ENCODE measurements around the gene LGI4. TPM values are rescaled to one million over a fixed set of nuclear protein-coding genes. Genes with fewer than 3 reads are reported as not detected.

The LGI4 gene
- polyA plus RNA-seq, 2 of the 4 experiments (the other 2 are of a cell fraction) = 0.06 to 0.09 TPM

- DNase-seq (ENCODE audit: low read depth in 1 of 2, low spot score in 1 of 2) (no peak), FAIRE-seq (no peak), ATAC-seq (peak; percentile 5 to 17; a peak in 3 of 6 replicates)
- POLR2A ChIA-PET = interaction anchor here (0.8 kb wide), 1 partner anchor 9 kb away, joined by 3 read pairs; no protein-coding TSS in a partner anchor
- TF ChIP-seq JUN (IDR thresholded peaks at IDR 0.05) = no peak
- TF ChIP-seq, protein P1, sequence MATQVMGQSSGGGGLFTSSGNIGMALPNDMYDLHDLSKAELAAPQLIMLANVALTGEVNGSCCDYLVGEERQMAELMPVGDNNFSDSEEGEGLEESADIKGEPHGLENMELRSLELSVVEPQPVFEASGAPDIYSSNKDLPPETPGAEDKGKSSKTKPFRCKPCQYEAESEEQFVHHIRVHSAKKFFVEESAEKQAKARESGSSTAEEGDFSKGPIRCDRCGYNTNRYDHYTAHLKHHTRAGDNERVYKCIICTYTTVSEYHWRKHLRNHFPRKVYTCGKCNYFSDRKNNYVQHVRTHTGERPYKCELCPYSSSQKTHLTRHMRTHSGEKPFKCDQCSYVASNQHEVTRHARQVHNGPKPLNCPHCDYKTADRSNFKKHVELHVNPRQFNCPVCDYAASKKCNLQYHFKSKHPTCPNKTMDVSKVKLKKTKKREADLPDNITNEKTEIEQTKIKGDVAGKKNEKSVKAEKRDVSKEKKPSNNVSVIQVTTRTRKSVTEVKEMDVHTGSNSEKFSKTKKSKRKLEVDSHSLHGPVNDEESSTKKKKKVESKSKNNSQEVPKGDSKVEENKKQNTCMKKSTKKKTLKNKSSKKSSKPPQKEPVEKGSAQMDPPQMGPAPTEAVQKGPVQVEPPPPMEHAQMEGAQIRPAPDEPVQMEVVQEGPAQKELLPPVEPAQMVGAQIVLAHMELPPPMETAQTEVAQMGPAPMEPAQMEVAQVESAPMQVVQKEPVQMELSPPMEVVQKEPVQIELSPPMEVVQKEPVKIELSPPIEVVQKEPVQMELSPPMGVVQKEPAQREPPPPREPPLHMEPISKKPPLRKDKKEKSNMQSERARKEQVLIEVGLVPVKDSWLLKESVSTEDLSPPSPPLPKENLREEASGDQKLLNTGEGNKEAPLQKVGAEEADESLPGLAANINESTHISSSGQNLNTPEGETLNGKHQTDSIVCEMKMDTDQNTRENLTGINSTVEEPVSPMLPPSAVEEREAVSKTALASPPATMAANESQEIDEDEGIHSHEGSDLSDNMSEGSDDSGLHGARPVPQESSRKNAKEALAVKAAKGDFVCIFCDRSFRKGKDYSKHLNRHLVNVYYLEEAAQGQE (IDR thresholded peaks at IDR 0.05) = no peak
- TF ChIP-seq RFX5 (IDR thresholded peaks at IDR 0.05) = no peak
- no peak for TF ChIP-seq CBX2 (IDR thresholded peaks at IDR 0.05; ENCODE audit: borderline replicate concordance, low read depth)
- no peak for TF ChIP-seq EHMT2 (IDR thresholded peaks at IDR 0.05; ENCODE audit: low read depth)
- H3K4me1 ChIP-seq = peaks cover 11% of the 10 kb centered on the region; the same call in 2 of the 3 replicates
- peak within 1 kb of the TSS; percentile 19 to 36; a peak in 3 of 6 replicates for H3K27ac ChIP-seq
- H3K4me3 ChIP-seq = peak within 1 kb of the TSS; percentile 6; the same call in 2 of the 3 replicates
- H3K4me2 ChIP-seq = peak within 1 kb of the TSS; percentile 75
- 45% methylated on average over 13 of the region's 14 CpGs for WGBS (ENCODE audit: missing lambda C conversion rate)
- CTCF ChIA-PET = interaction anchor here (0.6 to 6.9 kb wide), 47 partner anchors 9 to 297 kb away, joined by 3 to 148 read pairs (median 5); partner anchors contain the start of genes FXYD1, FXYD5, FXYD7 and LGI4
- H3K9me3 ChIP-seq = no peaks in the 10 kb centered on the region
Observed at GRCh38 chr19:35115177-35115951, 19.5 kb downstream of the LGI4 start, which contains the start of gene FXYD3. TSS of gene FXYD3 (plus strand) at chr19:35115823. CDS start at chr19:35119377, 3,554 bp downstream.

GRCh38 chr19:35114353-35115176 is 20.3 kb downstream of the LGI4 start:
- peak; percentile 98 for FAIRE-seq
- ATAC-seq = peak; percentile 45 to 86
- TF ChIP-seq SMC3 (IDR thresholded peaks at IDR 0.05) (peak; percentile 81), MAFK (IDR thresholded peaks at IDR 0.05; ENCODE audit: partially characterized antibody) (no peak), RAD21 (conservative IDR thresholded peaks at IDR 0.05 in 1 of 2, IDR thresholded peaks at IDR 0.05 in 1 of 2) (peak; percentile 80), HOXB13 (CRISPR knock-in tag; IDR thresholded peaks at IDR 0.05; ENCODE audit: low read depth) (no peak), MAZ (IDR thresholded peaks at IDR 0.05; ENCODE audit: borderline replicate concordance, low read depth, low read length) (0 out of 2 replicates have a peak, but pooled peaks have one; percentile 29), ZC3H11A (IDR thresholded peaks at IDR 0.05) (no peak)
- TF ChIP-seq, protein P2, sequence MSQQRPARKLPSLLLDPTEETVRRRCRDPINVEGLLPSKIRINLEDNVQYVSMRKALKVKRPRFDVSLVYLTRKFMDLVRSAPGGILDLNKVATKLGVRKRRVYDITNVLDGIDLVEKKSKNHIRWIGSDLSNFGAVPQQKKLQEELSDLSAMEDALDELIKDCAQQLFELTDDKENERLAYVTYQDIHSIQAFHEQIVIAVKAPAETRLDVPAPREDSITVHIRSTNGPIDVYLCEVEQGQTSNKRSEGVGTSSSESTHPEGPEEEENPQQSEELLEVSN (IDR thresholded peaks at IDR 0.05; ENCODE audit: borderline replicate concordance, low read depth) = no peak
- TF ChIP-seq, protein P3, sequence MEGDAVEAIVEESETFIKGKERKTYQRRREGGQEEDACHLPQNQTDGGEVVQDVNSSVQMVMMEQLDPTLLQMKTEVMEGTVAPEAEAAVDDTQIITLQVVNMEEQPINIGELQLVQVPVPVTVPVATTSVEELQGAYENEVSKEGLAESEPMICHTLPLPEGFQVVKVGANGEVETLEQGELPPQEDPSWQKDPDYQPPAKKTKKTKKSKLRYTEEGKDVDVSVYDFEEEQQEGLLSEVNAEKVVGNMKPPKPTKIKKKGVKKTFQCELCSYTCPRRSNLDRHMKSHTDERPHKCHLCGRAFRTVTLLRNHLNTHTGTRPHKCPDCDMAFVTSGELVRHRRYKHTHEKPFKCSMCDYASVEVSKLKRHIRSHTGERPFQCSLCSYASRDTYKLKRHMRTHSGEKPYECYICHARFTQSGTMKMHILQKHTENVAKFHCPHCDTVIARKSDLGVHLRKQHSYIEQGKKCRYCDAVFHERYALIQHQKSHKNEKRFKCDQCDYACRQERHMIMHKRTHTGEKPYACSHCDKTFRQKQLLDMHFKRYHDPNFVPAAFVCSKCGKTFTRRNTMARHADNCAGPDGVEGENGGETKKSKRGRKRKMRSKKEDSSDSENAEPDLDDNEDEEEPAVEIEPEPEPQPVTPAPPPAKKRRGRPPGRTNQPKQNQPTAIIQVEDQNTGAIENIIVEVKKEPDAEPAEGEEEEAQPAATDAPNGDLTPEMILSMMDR (IDR thresholded peaks at IDR 0.05) = peak; percentile 98
- TF ChIP-seq, protein P4, sequence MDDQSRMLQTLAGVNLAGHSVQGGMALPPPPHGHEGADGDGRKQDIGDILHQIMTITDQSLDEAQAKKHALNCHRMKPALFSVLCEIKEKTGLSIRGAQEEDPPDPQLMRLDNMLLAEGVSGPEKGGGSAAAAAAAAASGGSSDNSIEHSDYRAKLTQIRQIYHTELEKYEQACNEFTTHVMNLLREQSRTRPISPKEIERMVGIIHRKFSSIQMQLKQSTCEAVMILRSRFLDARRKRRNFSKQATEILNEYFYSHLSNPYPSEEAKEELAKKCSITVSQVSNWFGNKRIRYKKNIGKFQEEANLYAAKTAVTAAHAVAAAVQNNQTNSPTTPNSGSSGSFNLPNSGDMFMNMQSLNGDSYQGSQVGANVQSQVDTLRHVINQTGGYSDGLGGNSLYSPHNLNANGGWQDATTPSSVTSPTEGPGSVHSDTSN (IDR thresholded peaks at IDR 0.05) = no peak
- ChIA-PET CTCF (interaction anchor here (0.6 to 6.9 kb wide), 50 partner anchors 8 to 297 kb away, joined by 3 to 148 read pairs (median 4); partner anchors contain the start of genes FXYD1, FXYD5, FXYD7 and LGI4), POLR2A (no interaction called here)
- peak overlapping the region; percentile 6; the same call in 2 of the 3 replicates for H3K4me3 ChIP-seq
- peaks cover 13% of the 10 kb centered on the region; the same call in 1 of the 3 replicates for H3K4me1 ChIP-seq
- DNase-seq (ENCODE audit: low read depth in 1 of 2, low spot score in 1 of 2) = peak; percentile 74 to 95
- H3K27ac ChIP-seq = peak overlapping the region; percentile 19 to 36; a peak in 3 of 6 replicates
- WGBS (ENCODE audit: missing lambda C conversion rate) = 21% methylated on average over 23 of the region's 23 CpGs
- no peaks in the 10 kb centered on the region for H3K9me3 ChIP-seq
- peak overlapping the region; percentile 75 for H3K4me2 ChIP-seq

Measured in A549 (cell line).